Erythroblast (primary cell): ENCODE measurements around the gene INTS11.

Experiments used
- DNase-seq, 2 experiments: peaks; one replicate each; lab custom pipeline; 2025; lab: John Stamatoyannopoulos, UW
- GATA1 ChIP-seq: IDR thresholded peaks from 2 replicates; pipeline ENCODE4 v1.6.1; 2011; ENCODE audit warnings: low read depth, mild to moderate bottlenecking, control low read depth, low read length, moderate library complexity
- POLR2A ChIP-seq: IDR thresholded peaks from 2 replicates; pipeline ENCODE4 v1.6.1; 2011; ENCODE audit warnings: mild to moderate bottlenecking, low read length

INTS11 gene

DNA sequence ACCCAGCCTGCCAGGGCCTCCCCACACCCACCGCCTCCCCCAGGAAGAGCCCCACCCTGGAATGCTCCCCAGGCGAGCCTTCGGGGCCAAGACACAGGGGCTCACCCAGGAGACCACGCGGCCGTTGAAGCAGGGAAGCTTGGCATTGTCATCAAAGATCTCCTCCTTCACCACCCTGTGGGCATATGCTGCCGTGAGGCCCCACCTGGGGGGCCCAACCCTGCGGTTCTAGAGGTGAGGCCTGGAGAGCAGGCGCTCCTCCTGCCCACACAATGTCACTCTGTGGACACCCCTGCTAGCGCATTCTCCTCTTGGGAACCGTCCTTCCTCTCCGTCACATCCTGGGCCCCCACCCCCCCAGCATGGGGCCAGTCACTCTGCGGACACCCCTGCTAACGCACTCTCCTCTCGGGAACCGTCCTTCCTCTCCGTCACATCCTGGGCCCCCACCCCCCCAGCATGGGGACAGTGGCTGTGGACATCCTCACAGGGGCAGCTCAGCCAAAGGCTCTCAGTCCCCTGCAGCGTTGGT is 18.2 kb upstream of the INTS11 start:
- no peak for TF ChIP-seq GATA1
- TF ChIP-seq POLR2A = no peak
- DNase-seq = no peak

- no peak for TF ChIP-seq GATA1
- TF ChIP-seq POLR2A = no peak
- no peak for DNase-seq
These were observed 17.7 kb upstream of the INTS11 start for GRCh38 chr1:1342061-1342562.

DNA sequence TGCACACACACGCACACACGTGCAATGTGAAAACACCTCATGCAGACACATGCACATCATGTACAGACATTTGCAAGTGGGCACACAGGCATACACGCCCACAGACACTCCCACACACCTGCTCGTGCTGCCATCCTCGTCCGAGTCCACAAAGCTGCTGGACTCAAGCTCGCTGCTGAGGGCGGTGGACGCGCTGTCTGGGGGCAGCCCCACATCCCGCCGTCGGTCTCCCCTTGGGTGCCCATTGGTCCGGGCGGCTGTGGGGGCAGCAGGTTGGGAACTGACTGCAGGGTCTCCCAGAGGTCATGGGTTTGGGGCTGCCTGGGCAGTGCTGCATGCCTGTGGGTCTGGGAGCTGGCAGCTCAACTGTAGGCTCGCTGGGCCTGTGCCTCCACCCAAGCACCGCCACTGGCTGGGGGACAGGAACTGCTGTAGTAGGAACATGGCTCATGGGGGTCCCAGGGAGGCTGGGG is 17.1 kb upstream of the INTS11 start:
- TF ChIP-seq GATA1 = no peak
- no peak for TF ChIP-seq POLR2A
- no peak for DNase-seq

- no peak for DNase-seq
- no peak for TF ChIP-seq POLR2A
- TF ChIP-seq GATA1 = no peak
These were observed 16.5 kb upstream of the INTS11 start for GRCh38 chr1:1340791-1341548.

DNA sequence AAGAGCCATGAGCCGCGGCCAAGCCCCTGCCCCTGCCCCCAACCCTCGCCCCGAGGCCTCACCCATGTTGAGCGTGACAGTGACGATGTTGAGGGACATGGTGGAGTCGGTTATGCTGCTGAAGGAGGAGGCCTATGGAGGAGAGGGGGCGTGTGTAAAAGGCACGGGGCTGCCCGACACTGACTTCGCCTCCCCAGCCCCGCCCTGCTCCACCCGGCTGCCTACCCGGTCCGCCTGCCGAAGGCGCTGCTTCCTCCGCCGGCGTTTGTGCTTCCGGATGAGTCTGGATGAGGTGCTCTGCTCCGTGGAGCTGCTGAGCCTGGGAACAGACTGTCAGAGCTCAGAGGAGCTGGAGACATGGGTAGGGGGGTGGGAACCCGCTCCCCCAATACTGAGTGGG is 15.7 kb upstream of the INTS11 start:
- TF ChIP-seq GATA1 (no peak), POLR2A (no peak)
- no peak for DNase-seq

GRCh38 chr1:1338278-1338677 is 13.8 kb upstream of the INTS11 start:
- DNase-seq = no peak
- no peak for TF ChIP-seq GATA1
- no peak for TF ChIP-seq POLR2A

DNA sequence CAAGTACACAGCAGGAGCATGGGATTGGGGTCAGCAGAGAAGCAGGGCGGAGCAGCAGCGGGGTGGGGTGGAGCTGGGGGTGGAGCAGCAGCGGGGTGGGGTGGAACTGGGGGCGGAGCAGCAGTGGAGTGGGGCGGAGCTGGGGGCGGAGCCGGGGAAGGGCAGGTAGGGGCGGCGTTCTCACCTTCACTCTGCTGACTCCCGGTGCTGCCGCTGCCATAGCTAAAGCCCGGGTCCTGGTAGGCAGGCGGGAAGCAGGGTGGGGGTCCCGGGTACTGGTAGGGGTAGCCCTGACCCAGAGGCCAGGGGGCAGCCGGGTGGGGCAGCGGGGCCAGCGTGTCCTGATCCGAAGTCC is 13.3 kb upstream of the INTS11 start:
- no peak for TF ChIP-seq POLR2A
- no peak for TF ChIP-seq GATA1
- DNase-seq = peak in 1 of 2 experiments; percentile 29

- no peak for DNase-seq
- no peak for TF ChIP-seq POLR2A
These were observed 12.7 kb upstream of the INTS11 start for GRCh38 chr1:1336931-1337792.

DNA sequence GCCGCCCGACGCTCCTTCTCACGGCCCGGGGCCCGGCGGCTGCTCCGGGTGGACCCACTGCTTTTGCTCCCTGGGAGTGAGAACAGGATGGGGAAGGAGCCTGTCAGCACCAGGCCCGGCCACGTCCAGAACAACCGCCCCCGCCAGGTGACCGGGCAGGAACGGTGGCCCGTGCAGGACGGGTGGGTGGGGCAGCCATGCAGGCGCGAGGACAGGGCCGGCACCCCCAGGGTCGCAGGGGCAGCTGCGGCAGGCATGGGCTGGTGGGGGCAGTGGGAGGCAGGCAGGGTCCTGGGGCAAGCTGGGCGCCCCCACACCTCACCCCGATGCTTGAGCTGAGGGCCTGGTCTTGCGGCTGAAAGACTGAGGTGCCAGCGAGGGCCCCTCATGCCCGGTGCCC is 12.0 kb upstream of the INTS11 start:
- TF ChIP-seq POLR2A = no peak
- no peak for TF ChIP-seq GATA1
- no peak for DNase-seq

DNA sequence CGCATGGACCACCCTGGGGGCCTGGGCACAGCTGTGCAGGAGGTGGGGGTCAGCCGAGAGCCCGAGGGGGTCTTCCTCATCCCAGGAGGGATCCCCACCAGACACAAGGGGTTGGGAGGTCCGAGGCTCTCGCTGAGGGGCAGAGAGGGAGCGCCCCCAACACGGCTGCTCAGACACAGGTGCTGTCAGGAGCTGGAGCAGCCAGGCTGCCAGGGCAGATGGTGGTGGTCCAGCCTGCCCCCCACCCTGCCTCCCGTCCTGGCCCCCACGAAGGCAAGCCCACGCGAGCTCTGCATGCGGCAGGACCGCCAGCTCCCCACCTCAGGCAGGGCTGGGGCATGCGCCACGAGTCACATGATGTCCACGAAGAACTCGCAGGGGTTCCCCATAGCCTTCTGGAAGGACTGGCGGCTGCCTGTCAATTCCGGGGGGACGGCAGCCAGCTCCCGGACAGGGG is 11.4 kb upstream of the INTS11 start:
- DNase-seq = no peak
- TF ChIP-seq GATA1 (no peak), POLR2A (no peak)

DNA sequence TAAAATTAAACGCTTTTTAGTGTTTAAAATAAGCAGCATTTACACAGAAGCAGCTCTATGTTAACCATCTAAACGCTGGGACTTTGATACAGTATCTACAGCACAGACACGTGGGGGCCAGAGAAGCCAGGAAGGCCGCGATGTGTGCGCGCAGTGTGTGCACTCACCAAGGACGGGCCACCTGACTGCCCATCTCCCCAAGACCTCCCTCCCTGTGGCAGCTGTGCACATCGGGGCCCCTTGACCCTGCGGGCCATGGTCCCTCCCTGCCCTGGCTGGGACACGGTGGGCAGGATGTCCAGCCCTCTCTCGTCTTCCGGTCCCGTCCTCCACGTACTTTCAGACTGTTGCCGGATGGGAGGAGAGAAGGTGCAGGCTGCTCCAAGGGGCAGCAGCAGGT is 10.8 kb upstream of the INTS11 start:
- DNase-seq = no peak
- TF ChIP-seq GATA1 = no peak
- no peak for TF ChIP-seq POLR2A

GRCh38 chr1:1334835-1335234 is 10.4 kb upstream of the INTS11 start:
- TF ChIP-seq POLR2A = no peak
- TF ChIP-seq GATA1 = no peak

GRCh38 chr1:1333551-1334241 is 9.2 kb upstream of the INTS11 start:
- no peak for DNase-seq
- TF ChIP-seq POLR2A (no peak), GATA1 (no peak)

More at GRCh38 chr1:1334835-1335234, 10.4 kb upstream of the INTS11 start:
- no peak for DNase-seq
